NCI-H2196 (cell line): ENCODE data around the gene MSANTD1.

Source experiments
- DNase-seq: peaks from one replicate; lab custom pipeline; 2025; ENCODE audit not compliant: unreplicated experiment; lab: John Stamatoyannopoulos, UW

MSANTD1 gene

DNA sequence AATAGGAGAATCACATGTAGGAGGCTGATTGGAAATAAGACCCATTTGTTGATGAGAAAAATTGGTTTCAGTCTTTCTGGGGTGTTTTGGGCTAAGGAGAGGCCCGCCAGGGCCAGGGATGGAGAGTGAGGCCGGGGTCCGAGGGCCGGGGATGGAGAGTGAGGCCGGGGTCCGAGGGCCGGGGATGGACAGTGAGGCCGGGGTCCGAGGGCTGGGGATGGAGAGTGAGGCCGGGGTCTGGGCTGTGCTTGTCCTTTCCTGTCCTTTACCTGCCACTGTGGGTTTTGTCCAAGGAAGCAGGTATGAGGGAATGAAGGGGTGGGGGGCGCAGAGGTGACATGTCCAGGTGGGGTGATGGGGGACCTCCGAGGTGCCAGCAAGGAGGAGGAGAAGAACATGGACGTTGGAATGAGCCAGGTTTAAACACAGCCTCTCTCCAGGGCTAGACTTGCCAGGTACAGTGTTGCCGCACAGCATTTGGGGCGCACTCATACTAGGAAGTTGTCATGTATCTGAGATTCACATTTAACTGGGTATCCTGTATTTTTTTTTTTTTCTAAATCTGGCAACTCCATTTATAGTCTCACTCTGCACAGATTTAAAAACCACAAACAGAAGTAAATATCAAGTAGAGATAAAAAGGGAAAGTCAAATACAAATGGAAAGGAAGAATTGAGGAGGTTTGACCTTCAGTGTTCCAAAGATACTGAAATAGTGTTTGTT lies 52.7 kb downstream of the MSANTD1 start:
- DNase-seq, result no peak

DNA sequence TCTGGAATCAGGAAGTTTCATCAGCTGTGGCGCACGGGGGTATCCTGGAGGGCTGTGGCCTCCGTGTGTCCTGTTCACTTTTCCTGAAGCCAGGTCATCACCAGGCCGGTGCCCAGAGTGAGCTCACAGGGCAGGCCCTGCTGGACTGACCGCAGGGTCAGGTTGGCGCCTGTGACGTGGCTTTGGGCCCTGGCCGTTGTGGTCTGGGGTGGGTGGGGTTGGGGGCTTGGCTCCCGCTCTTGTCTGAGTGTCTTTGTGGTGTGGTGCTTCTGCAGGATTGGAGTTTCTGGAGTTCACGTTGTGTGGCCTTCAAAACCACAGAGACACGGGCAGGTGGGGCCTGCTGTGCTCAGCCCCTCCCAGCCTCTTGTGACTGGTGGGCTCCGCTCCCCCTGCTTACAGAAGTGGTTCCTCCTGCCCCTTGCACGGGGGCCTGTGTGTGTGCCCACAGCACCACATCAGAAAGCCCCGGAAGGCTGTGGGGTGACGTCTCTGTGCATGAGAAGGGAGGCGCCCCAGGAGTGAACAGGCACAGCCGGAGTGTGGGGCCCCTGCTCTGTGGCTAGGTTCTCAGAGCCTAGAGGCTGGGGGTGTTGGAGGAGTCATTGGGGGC lies 53.3 kb downstream of the MSANTD1 start:
- DNase-seq, result no peak

DNA sequence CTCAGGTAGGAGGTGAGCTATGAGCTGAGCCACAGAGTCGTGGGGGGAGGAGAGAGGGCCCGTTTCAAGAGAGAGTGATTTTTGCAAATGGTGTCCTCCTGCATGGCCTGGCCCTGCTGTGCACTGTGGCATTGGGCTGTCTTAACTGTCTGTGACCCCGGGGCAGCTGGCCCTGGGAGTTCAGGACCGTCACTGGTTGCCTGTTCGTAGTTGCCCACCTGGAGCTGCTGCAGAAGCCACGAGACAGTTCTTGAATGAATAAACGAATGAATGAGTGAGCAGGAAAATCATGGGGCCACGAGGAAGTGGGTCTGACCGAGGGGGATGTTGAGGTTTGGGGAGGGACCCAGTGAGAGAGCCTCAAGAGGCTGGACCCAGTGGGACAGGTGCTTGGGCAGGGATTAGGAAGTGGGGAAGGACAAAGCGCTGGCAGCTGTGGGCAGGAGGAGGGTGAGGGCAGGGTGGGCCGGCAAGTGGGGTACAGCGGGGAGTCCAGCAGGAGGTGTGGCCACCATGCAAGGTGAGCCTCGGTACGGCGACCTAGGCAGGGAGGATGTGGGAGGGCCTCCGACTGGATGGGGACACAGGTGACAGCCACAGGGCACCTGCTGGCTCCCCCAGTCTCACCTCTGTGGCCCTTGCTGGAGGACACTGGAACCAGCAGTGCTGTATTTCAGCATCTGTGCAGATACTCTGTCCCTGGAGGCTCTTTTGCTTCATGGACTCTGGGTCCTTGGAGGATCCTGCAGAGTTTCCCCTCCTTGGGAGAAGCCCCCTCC lies 54.0 kb downstream of the MSANTD1 start:
- no peak for DNase-seq

DNA sequence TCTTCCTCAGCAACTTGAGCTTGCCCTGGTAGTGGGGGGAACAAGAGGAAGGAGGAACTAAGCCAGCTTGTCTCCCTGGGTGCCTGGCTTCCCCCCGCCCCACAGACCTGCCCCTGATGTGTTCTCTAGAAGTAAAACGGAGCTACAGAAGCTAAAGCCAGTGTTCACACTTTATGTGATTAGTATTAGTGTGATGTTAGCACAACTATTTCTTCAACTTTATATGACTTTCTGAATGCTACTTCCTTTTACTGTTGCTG lies 54.5 kb downstream of the MSANTD1 start:
- DNase-seq, result no peak

DNA sequence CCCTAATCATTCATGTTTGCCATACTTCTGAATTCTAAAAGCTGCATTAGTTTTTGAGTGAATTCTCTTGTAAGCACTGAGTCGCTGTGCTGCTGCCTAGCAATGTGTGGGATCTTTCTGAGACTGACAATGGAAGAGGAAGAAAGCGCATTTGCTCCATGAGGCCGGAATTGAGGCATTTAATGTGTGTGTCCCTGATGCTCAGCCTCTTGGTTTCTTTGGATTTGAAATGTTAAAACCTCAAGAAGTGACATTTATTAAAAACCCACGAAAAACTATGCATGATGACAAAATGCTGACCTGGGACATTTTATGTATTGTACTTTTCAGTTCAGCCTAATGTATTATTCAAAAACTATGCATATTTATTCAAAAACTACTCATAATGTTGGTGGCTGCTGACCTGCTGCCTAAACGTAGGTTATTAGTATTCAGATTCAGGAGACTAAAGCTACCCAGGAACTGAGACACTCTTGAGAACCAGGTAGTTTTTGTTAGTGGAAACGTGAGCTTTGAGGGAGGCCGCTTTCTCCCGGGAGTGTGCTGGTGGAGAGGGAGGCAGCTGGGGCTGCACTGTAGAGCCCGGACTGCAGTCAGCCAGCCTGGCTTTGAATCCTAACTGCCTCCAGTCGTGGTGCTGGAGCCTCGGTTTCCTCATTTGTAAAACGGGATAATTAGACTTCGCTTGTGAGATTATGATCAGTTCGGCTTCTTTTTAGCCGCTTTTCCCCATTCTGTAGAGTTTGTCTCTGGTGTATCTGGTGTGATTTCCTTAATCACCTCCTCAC lies 55.2 kb downstream of the MSANTD1 start:
- DNase-seq, result no peak

DNA sequence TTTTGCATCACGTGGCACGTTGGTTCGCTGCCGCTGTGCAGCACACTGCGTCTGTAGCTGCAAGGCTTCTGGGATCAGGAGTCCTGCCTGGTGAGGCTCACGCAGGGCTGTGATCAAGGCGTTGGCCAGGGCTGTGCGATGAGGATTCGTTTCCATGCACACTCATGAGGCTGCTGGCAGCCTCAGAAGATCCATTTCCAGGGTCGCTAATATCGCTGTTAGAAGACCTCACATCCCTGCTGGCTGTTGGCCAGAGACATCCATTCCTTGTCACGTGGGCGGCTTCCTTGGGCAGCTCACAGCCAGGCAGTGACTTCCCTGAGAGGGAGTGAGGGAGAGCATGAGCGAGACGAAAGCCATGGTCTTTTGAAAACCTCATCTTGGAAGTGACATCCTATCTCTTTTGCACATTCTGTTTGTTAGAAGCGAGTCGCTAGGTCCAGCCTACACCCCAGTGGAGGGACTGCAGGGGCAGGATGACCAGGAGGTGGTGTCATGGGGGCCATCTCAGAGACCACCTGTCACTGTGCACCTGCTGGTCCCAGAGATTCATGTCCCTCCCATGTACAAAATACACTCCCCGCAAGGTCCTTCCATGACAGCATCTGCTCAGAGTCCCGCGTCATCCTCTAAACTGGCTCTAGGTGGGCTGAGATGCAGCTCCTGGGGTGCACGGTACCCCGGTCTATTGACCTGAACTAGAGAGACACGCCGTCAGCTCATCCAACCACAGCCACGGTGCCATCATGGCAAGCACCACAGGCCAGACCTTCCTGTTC lies 56.1 kb downstream of the MSANTD1 start:
- peak; percentile 11 for DNase-seq

DNA sequence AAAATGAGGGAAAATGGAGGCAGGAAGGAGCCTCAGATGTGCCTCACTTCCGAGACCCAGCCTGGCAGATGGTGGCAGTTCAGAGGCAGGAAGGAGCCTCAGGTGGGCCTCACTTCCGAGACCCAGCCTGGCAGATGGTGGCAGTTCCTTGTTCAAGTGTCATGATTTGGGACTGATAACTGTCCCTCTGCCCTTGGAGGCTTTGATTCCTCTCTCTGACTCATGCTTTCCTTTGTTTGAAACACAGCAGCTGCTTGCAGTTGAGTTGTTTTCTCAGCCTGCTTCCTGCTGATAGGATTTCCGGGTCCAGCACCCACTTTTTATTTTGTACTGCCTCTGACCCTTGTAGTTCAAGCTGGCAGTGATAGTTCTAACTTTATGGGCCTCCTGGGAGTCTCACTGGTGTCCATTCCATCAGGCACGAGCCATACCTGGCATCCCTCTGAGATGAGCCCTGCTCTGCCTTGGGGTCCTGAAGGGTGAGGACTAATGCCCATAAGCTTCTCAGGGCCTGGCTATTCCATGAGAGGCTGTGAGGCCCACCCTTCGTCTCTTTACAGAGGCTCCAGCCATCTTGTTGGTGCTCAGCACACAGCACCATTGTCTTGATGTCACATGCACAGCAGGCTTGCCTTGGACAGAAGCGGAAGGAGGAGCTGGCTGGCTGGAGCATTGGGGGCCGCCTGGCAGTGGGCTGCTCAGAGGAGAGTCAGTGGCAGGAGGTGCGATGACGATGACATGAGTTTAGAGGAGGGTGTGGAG lies 56.8 kb downstream of the MSANTD1 start:
- DNase-seq, result peak; percentile 45
